Loucy (cell line): ENCODE results near the gene ZFAND3.

ENCODE experiments used
- CTCF ChIP-seq: fragments of 200-600 bp; sonication (generic); conservative IDR thresholded peaks from 2 replicates; pipeline ENCODE4 v1.5.1; 2014; ENCODE audit warnings: mild to moderate bottlenecking, antibody characterized with exemption, low read length
- EZH2phosphoT487 ChIP-seq: fragments of 200-600 bp; IDR thresholded peaks from 2 replicates; pipeline ENCODE4 v1.6.1; 2018; ENCODE audit warnings: antibody characterized with exemption, mild to moderate bottlenecking, moderate library complexity, borderline replicate concordance

- no peak for TF ChIP-seq CTCF
- no peak for TF ChIP-seq EZH2phosphoT487
Observed at GRCh38 chr6:37993596-37993995, 174.1 kb downstream of the ZFAND3 start.
